GDM1 (cell line): Measurements from ENCODE around the gene PLEKHG4.

Source experiments
- DNase-seq: peaks from one replicate; lab custom pipeline; 2025; lab: John Stamatoyannopoulos, UW

The PLEKHG4 gene

DNA sequence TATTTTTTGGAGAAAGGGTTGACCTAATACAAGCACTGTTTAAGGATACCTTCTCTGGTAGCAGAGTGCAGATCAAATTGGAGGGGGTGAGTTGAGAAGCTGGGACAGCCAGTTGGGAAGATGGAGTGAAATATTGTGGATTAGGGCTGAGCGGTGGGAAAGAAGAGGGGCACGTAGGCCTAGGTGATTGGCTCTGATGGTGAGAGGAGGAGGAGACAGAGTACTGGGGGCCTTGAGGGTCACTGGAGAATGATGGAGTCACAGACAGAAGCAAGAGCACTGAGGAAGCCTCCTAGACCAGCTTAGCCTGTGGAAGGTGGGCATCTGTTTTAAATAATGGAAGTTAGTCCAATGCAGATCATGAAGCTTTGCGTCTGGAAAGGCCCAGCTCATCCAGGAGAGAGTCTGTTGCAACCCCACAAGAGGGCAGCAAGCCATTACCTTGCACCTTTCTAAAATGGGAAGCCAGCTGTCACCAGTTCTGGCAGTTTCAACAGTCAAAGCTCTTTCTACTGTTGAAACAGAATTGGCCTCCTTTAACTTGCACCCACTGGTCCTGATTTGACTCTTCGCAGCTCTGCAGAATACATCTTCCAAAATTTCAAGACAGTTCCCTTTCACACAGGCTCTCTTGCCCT is 18.8 kb upstream of the PLEKHG4 start:
- DNase-seq: peak; percentile 1

DNA sequence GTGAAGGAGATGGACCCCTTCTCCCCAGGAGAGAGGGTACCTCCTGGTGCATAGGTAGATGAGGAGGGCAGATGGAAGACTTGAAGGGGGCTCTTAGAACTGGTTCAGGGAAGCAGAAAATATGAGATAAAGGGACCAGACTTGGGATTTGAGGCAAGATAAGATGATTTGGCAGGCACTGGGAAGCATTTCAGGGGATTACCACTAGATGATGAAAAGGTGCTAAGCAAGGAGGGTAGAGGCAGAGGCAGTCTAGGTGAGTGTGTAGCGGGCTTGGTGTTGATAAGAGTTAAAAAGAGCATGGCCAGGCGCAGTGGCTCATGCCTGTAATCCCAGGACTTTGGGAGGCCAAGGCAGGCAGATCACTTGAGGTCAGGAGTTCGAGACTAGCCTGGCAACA is 16.1 kb upstream of the PLEKHG4 start:
- DNase-seq: no peak

DNA sequence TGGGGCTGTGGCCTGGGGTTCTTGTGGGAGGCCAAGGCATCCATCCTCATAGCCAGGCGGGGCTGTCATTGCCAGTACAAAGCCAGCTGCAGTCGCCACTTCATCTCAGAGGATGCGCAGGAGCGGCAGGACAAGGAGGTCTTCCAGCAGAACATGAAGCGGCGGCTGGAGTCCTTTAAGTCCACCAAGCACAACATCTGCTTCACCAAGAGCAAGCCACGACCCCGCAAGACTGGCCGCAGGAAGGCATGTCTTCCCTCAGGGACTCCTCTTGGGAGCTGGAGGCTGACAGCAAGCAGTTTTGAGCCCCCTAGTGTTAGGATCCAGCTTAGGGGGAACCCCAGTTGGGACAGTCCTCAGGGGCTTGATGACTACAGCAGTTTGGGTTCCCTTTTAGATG is 15.1 kb upstream of the PLEKHG4 start:
- DNase-seq: no peak

DNA sequence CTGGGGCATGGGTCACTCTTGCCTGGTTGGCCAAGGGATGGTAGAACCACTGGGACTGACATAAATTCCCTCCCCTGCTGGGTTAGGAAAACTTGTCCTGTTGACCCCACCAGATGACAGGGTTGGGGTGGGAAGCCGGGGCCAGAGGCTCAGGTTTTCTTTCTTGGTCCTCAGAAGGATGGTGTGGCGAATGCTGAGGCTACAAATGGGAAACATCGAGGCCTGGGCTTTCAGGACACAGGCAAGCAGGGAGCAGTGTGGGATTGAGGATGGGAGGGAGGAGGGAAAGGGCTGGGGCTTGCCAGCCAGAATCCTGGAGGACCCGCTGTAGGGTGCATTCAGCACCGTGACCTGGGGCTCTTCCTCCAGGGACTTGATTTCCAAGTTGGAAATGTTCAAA is 14.5 kb upstream of the PLEKHG4 start:
- DNase-seq: no peak

DNA sequence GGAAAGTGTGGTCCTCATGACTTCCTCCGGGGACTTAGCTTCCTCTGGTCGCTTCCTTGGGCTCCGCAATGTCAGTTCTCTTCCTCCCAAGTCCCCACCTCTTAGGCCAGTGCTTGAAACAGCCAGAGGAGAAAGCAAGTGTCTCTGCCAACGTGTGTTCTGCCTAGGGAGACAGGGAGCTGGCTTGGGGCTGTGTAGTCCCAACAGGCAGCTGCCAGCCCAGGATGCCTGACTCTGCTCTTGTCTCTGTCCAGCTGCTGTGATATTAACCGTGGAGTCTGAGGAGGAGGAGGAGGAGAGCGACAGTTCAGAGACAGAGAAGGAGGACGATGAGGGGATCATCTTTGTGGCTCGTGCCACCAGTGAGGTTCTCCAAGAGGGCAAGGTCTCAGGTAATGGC is 13.5 kb upstream of the PLEKHG4 start:
- DNase-seq: no peak

DNA sequence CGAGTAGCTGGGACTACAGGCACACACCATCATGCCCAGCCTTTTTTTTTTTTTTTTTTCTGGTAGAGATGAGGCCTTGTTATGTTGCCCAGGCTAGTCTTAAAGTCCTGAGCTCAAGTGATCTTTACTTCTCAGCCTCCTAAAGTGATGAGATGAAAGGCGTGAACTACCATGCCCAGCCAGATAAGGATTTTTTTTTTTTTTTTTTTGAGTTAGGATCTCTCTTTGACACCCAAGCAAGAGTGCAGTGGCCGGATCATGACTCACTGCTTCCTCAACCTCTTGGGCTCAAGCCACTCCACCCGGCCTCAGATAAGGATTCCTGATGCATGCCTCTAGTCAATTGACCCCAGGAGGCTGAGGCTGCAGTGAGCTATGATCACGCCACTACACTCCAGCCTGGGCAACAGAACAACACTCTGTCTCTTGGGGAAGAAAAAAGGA is 11.2 kb upstream of the PLEKHG4 start:
- no peak for DNase-seq

DNA sequence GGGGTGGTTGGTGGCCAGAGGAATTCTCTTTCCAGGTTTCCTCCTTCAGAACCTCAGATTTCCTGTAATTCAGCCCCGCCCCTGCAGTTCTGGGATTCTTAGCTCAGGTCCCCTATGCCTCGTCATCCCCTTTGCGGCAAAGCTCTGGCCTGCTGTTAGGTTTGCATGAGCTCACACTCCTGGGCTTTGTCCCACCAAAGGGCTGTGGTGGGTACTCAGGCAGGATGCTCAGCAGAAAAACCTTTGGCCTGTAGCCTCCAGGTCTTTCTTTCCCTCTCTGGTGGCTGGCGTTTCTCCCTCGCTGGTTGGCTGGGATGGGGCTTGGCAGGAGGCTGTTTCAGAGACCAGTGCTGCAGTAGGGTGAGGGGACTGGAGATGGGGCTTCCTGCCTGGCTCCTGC is 9.6 kb upstream of the PLEKHG4 start:
- DNase-seq: no peak

DNA sequence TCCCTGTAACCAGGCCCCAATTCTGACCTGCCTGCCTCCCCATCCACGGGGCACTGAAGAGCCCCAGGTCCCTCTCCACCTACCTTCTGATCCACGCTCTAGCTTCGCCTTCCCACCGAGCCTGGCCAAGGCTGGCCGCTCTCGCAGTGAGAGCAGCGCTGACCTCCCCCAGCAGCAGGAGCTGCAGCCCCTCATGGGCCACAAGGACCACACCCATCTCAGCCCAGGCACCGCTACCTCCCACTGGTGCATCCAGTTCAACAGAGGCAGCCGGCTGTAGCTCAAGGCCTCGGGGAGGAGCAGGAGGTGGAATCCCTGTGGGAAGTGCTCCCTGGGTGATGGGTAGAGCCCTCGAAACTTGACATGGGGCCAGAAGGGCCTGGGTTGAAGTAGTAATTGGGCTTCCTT is 8.4 kb upstream of the PLEKHG4 start:
- no peak for DNase-seq

DNA sequence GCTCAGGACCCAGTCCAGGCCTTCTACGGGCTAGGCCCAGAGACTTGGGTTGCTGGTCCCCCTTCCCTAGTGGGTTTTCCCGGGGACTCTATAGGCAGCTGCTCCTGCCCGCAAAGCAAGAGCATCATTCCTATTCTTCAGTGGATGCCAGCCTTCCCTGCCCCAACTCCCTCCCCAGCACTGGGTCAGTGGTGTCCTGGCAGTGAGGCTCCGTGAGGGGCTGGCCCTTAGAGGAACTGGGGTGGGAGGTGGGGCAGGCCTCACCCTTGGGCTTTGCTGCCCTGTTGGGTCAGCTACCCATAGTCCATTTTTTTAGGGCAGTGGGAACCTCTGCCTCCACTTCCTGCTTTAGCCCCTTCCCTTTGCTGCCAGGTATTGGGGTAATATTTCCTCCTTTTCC is 7.9 kb upstream of the PLEKHG4 start:
- no peak for DNase-seq

DNA sequence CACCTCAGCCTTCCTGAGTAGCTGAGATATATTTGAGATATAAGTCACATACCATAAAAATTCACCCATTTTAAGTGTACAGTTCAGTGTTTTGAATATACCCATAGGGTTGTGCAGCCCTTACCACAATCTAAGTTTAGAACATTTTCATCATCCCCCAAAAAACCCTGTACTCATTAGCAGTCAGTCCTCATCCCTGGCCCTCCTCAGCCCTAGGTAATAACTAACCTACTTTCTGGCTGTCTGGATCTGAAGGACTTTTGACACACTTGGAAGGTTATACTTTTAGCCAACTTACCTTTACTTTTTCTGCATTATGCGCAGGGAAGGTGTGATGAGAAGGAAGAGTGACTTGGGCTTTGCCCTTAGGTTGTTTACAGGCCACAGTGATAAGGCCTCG is 4.0 kb upstream of the PLEKHG4 start:
- DNase-seq: no peak

DNA sequence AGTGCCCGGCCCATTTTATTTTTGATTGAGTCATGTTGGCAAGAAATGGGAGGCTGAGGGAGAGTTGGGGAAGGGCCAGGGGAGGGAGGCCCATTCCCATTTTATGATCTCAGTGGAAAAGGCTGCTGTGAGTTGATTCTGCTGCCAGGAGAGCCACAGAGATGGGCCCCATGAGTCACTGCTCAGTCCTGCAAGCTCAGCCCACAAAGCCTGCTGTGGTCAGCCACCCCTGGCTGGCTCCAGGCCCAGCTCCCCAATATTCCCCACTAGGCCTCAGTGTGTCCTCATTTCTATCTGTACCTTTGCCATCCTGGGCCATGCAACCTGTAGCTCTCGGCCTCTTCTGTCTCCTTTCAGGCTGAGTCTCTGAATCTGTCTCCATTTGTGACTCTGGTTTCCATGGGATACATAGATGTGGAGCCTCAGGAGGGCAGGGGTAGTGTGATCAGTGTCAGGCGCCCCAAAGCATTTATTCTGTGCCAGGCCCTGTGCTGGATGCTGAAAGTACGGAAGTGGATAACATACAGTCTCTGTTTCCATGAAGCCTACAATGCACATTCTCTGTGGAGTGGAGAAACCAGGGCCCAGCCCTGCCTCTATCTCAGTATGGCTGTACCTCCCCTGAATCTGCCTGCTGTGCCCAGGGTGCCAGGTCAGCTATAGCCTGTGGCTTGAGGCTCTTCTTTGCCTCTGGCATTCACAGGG is 1.9 kb upstream of the PLEKHG4 start:
- no peak for DNase-seq

DNA sequence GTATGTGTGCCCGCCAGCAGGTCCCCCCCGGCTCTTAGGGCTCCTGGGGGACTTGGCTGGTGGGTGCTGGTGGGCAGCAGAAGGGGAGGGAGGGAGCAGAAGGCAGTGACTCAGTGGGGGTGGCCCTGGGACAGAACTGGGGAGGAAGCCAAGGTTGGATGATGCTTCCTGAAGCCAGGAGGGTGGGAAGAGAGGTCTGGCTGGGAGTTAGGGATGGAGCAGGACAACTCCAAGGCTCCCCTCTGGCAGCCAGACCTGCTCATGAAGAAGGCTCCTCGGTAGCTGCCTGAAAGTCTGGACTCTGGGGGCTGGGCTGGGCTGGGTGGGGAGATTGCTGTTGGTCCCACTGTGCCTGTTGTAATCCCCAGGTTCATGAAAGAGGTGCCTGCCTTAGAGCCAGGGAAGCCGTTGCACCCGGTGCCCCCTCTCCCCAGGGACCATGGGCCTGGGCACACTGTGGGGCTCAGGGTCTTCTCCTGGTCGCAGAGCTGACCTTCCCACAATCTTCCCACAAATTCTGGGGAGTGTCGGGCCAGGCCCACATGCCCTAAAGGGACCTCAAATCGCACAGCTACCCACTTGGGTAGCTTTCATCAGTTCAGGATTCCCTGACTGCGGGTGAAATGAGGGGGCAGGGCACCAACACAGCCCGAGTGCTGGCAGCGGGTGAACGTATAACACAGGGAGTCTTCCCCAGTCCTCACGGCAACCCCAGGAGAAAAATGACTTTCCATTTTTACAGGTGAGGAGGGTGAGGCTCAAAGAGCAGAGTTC is 1.1 kb upstream of the PLEKHG4 start:
- DNase-seq: no peak

DNA sequence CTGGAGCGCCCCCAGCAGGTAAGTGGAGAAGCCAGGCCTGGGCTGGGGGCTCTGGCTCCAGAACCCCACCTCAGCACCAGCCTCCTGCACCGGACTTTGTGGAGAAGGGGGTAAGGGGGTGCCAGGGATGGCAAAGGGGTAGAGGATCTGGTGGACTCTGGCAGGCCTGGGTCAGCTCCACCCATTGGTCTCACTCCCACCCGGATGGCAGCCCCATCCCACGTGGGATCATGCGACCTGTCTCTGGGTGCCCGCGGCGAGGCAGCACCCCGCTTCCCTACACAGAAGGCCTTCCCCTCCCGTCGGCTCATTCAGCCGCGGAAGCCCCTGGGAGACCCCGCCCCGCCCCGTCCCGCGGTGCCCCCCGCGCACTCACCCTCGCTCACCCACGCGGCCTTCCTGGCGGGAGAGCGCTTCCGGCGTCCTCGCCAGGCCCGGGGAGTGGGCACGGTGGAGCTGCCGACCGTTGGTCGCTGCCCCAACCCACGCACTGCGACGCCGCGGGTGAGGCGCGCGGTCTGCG is 498 bp upstream of the PLEKHG4 start:
- peak; percentile 31 for DNase-seq

DNA sequence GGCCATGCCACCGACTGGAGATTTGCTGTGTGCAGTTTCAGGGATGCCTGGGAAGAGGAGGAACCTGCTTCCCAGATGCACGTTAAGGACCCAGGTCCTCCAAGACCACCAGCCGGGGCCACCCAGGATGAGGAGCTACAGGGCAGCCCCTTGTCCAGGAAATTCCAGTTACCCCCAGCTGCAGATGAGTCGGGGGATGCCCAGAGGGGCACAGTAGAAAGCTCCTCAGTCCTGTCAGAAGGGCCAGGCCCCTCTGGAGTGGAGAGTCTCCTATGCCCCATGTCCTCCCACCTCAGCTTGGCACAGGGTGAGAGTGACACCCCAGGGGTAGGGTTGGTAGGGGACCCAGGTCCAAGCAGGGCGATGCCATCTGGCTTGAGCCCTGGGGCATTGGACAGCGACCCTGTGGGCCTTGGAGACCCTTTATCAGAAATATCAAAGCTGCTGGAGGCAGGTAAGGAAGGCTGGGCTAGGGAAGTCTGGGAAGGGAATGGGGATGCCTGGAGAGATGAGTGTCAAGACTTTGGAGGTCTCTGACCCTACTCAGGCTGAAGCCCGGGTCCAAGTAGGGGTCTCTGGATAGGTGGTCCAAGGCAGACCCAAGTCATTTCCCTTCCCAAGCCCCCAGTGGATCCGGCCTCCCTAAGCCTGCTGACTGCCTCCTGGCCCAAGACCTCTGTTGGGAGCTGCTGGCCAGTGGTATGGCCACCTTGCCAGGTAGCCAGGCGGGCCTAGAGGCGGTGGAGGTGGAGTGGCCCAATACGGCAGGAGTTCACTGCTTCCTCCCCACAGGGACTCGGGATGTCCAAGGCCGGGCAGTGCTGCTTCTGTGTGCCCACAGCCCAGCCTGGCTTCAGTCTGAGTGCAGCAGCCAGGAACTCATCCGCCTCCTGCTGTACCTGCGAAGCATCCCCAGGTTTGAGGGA is 1.0 kb downstream of the PLEKHG4 start:
- DNase-seq: no peak

DNA sequence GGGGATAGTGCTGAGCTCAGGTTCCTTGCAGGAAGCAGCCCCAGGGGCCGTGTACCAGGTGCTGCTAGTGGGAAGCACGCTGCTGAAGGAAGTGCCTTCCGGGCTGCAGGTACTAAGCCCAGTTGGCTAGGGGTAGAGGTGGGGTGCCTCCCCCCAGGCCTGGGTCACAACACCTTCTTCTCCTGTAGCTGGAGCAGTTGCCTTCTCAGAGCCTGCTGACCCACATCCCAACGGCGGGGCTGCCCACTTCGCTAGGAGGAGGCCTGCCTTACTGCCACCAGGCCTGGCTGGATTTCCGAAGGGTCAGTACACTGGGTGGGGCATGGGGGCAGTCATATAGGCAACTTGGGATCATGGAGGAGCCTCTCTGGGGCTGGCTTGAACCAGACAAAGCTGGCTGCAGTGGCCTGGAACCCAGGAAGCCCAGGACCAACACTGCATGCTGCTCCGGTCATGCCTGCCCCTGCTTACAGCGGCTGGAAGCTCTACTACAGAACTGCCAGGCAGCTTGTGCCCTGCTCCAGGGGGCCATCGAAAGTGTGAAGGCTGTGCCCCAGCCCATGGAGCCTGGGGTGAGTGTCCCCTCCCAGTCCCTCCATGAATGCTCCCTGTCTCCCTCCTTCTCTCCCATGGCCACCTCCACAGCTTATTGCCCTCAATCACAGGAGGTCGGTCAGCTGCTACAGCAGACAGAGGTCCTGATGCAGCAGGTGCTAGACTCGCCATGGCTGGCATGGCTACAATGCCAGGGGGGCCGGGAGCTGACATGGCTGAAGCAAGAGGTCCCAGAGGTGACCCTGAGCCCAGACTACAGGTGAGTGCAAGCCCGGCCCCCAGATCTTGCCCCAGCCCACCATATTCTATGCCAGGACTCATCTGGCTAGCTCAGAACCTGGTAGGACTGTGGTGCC is 2.5 kb downstream of the PLEKHG4 start:
- DNase-seq: no peak

DNA sequence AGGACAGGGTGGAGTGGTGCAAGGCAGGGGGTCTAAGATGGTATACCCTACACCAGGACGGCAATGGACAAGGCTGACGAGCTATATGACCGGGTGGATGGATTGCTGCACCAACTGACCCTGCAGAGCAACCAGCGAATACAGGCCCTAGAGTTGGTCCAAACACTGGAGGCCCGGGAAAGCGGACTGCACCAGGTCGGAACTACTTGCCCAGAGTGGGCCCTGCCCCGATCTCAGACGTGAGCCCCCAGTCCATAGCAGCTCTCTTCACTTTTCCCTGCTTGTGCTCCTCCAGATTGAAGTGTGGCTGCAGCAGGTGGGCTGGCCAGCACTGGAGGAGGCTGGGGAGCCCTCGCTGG is 3.1 kb downstream of the PLEKHG4 start:
- DNase-seq: no peak

DNA sequence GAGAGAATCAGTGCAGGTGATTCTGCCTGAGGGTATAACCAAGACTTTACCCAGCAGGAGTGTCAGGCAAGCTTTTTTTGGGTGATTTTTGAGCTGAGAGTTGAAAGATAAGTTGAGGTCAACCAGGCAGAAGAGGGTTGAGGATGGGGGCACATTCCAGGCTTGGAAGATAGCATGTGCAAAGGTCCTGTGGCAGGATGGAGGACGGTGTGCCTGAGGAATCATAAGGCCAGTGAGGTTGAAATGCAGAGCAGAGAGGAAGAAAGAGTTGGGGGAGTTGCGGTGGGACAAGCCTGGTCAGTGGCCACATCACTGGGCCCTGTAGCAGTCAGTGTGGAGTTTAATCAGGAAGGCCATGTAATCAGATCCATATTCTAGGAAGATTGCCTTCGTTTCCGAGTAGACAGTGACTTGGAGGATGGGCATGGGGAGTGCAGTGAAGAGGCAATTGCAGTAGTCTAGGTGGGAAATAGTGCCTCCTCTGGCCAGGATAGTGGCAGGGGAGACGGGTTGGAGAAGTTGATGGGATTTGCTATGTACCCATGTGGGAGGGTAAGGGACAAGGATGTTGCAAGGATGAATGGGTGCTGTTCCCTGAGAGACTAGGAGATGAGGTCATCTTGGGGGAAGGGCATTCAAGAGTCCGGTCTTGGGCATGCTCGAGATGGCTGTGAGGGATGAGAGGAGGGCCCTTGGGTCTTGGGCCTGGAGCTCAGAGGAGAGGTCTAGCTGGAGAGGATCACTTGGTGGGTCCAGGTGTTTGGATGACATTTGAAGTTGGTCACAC is 3.9 kb downstream of the PLEKHG4 start:
- no peak for DNase-seq

DNA sequence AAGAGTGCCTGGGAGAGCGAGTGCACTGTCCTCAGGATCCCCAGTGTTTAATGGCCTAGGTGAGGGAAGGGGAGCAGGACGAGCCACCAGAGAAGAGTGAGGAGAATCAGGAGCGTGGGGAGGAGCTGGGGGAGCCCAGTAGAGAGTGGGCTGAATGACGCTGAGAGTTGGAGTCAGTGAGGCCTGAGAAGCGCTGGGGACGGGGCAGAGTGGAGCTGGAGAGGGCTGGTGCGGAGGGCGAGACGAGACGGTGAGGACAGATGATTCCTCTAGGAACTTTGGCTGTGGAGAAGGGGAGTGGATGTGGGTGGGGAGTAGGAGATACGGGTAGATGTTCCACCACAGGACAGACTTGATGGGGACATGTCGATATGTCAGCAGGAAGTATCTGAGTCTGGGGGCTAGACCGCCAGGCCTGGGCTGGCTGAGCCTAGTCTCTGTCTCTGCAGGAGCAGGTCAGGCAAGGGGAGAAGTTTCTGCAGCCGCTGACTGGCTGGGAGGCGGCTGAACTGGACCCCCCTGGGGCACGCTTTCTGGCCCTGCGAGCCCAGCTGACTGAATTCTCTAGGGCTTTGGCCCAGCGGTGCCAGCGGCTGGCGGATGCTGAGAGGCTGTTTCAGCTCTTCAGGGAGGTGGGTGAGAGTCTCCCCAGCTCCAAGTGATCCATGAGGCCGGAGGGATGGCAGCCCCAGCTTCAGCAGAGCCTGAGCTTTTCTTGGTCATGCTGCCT is 4.7 kb downstream of the PLEKHG4 start:
- DNase-seq: no peak
